Gastroesophageal sphincter (tissue), 4 donors: ENCODE results near the gene AP4S1. TPM values are rescaled to one million over a fixed set of nuclear protein-coding genes. Genes with fewer than 3 reads are reported as not detected.

ENCODE experiments used
- ATAC-seq: fragments of 150-250 bp; one replicate; pipeline ENCODE4 v1.9.1; 2016; ENCODE audit warnings: mild to moderate bottlenecking, moderate library complexity
- H3K27ac ChIP-seq, 4 donors: fragments of 200-600 bp; sonication (generic) in 3 of 4; 1 replicate in 3 of 4; 2 replicates in 1 of 4; pipeline ENCODE4 v1.5.1; 2016 to 2019
- H3K27me3 ChIP-seq: fragments of 200-600 bp; sonication (generic); one replicate; pipeline ENCODE4 v1.5.1; 2019
- H3K36me3 ChIP-seq, 2 donors: fragments of 200-600 bp; sonication (generic); one replicate each; pipeline ENCODE4 v1.5.1; 2019; ENCODE audit warnings: control low read depth in 1 of 2
- H3K4me1 ChIP-seq, 3 donors: fragments of 200-600 bp; sonication (generic); 1 replicate in 2 of 3; 2 replicates in 1 of 3; pipeline ENCODE4 v1.5.1; 2016 to 2019; ENCODE audit warnings: control low read depth in 2 of 3
- H3K4me3 ChIP-seq, 2 donors: fragments of 200-600 bp; sonication (generic); one replicate each; pipeline ENCODE4 v1.5.1; 2019; ENCODE audit warnings: mild to moderate bottlenecking in 1 of 2, moderate library complexity in 1 of 2
- H3K9me3 ChIP-seq, 3 donors: fragments of 200-600 bp; sonication (generic); one replicate each; pipeline ENCODE4 v1.5.1; 2017 to 2019; ENCODE audit warnings: control low read depth in 2 of 3
- CTCF ChIP-seq, 4 experiments: fragments of 200-600 bp in 2 of 4; fragments of 450-650 bp in 2 of 4; sonication (generic) in 1 of 4; IDR thresholded peaks; one replicate each; pipeline ENCODE4 v1.5.1; 2017 to 2019; ENCODE audit warnings: antibody characterized with exemption in 4 of 4, mild to moderate bottlenecking in 2 of 4, moderate library complexity in 2 of 4
- EP300 ChIP-seq: sonication (generic); formaldehyde crosslinking; IDR thresholded peaks from one replicate; pipeline ENCODE4 v1.6.1; 2017; ENCODE audit warnings: antibody characterized with exemption, mild to moderate bottlenecking
- POLR2A ChIP-seq, 2 donors: fragments of 450-650 bp; IDR thresholded peaks; one replicate each; pipeline ENCODE4 v1.6.1; 2017; ENCODE audit warnings: antibody characterized with exemption in 2 of 2, mild to moderate bottlenecking in 2 of 2, moderate library complexity in 1 of 2
- POLR2AphosphoS5 ChIP-seq: sonication (generic); formaldehyde crosslinking; IDR thresholded peaks from one replicate; pipeline ENCODE4 v1.6.1; 2017; ENCODE audit warnings: antibody characterized with exemption
- WGBS, 2 donors: methylation state at CpG; one replicate each; pipeline ENCODE4 v1.1.5; 2018; ENCODE audit warnings: low coverage in 1 of 2; 5-methylcytosine and 5-hydroxymethylcytosine counted together
- total RNA-seq, 4 donors: library from RNA; depleted of rRNA; stranded (reverse); fragments of >200 nt; gene quantifications; one replicate each; pipeline ENCODE4 v1.1.0, GENCODE V29; 2016

Gene AP4S1
- total RNA-seq, 4 donors from 2014 or later, result 6.6 to 13.3 (median 12.2) TPM

GRCh38 chr14:31022386-31022785 is 3.1 kb upstream of the AP4S1 start:
- TF ChIP-seq POLR2AphosphoS5 (no peak), CTCF (IDR thresholded peaks at IDR 0.05) (no peak), EP300 (no peak), POLR2A (IDR thresholded peaks at IDR 0.05) (no peak)
- Histone ChIP-seq H3K4me3 (no peak overlapping the region), H3K27me3 (no peaks in the 10 kb centered on the region), H3K36me3 (peaks cover 0 to 8% of the 10 kb centered on the region in 2 donors), H3K27ac (peak overlapping the region in 1 of 4 donors; percentile 26), H3K4me1 (peaks cover 0 to 74% (median 0%) of the 10 kb centered on the region in 3 donors), H3K9me3 (no peaks in the 10 kb centered on the region)
- ATAC-seq, result no peak
- 71 to 100% methylated on average over 2 of the region's 2 CpGs for WGBS, 2 donors

GRCh38 chr14:31024010-31024480 is 1.4 kb upstream of the AP4S1 start:
- Histone ChIP-seq H3K27me3 (no peaks in the 10 kb centered on the region), H3K9me3 (no peaks in the 10 kb centered on the region), H3K4me3 (peak overlapping the region; percentile 94 to 98), H3K4me1 (peaks cover 0 to 70% (median 0%) of the 10 kb centered on the region in 3 donors), H3K36me3 (no peaks in the 10 kb centered on the region), H3K27ac (peak overlapping the region in 3 of 4 donors; percentile 3 to 100 (median 99))
- TF ChIP-seq POLR2AphosphoS5, result no peak
- no peak for TF ChIP-seq CTCF (IDR thresholded peaks at IDR 0.05)
- TF ChIP-seq POLR2A (IDR thresholded peaks at IDR 0.05), result no peak
- no peak for TF ChIP-seq EP300
- ATAC-seq, result no peak

- Histone ChIP-seq H3K4me1 (peaks cover 0 to 64% (median 0%) of the 10 kb centered on the region in 3 donors), H3K27ac (peak overlapping the region; percentile 98 to 100 (median 100)), H3K36me3 (no peaks in the 10 kb centered on the region), H3K9me3 (no peaks in the 10 kb centered on the region), H3K4me3 (peak overlapping the region; percentile 94 to 98), H3K27me3 (no peaks in the 10 kb centered on the region)
- TF ChIP-seq EP300, result no peak
- no peak for TF ChIP-seq POLR2AphosphoS5
- TF ChIP-seq CTCF (IDR thresholded peaks at IDR 0.05), result no peak
- no peak for TF ChIP-seq POLR2A (IDR thresholded peaks at IDR 0.05)
- no peak for ATAC-seq
- WGBS, 2 donors, result 3% methylated on average over 10 to 11 of the region's 11 CpGs
These were observed 677 bp upstream of the AP4S1 start for GRCh38 chr14:31024577-31025366.

GRCh38 chr14:31026077-31026449 is 614 bp downstream of the AP4S1 start, which contains the start of gene STRN3:
TSS of gene STRN3 (minus strand) at chr14:31026379. CDS start at chr14:31026185, 194 bp downstream.
- Histone ChIP-seq H3K36me3 (no peaks in the 10 kb centered on the region), H3K4me3 (peak within 1 kb of the TSS; percentile 94 to 98), H3K4me1 (peaks cover 0 to 53% (median 0%) of the 10 kb centered on the region in 3 donors), H3K27ac (peak within 1 kb of the TSS; percentile 98 to 100 (median 100)), H3K27me3 (no peaks in the 10 kb centered on the region), H3K9me3 (no peaks in the 10 kb centered on the region)
- TF ChIP-seq CTCF (IDR thresholded peaks at IDR 0.05) (no peak), EP300 (no peak), POLR2AphosphoS5 (no peak), POLR2A (IDR thresholded peaks at IDR 0.05) (no peak)
- WGBS, 2 donors, result no CpG with 5 or more reads among the region's 31 CpGs
- no peak for ATAC-seq
